Uterus (tissue), 4 donors: ENCODE results near the gene CALN1. TPM values are rescaled to one million over a fixed set of nuclear protein-coding genes. Genes with fewer than 3 reads are reported as not detected.

Experiments
- DNase-seq, 2 donors: peaks; one replicate each; pipeline ENCODE4 v3.0.0-alpha.2; 2019 to 2020
- H3K27ac ChIP-seq, 2 donors: fragments of 200-600 bp; sonication (generic); 1 replicate in 1 of 2; 2 replicates in 1 of 2; pipeline ENCODE4 v1.5.1; 2016 to 2018
- H3K27me3 ChIP-seq, 2 donors: fragments of 200-600 bp; sonication (generic); one replicate each; pipeline ENCODE4 v1.5.1; 2018 to 2019; ENCODE audit warnings: control low read depth in 1 of 2
- H3K36me3 ChIP-seq, 2 donors: fragments of 200-600 bp; sonication (generic); one replicate each; pipeline ENCODE4 v1.5.1; 2019; ENCODE audit warnings: control low read depth in 1 of 2
- H3K4me1 ChIP-seq, 2 donors: fragments of 200-600 bp; sonication (generic); one replicate each; pipeline ENCODE4 v1.5.1; 2018 to 2019; ENCODE audit warnings: control low read depth in 1 of 2
- H3K4me3 ChIP-seq, 2 donors: fragments of 200-600 bp; sonication (generic); 1 replicate in 1 of 2; 2 replicates in 1 of 2; pipeline ENCODE4 v1.5.1; 2018 to 2019; ENCODE audit warnings: mild to moderate bottlenecking in 1 of 2
- H3K9me3 ChIP-seq, 2 donors: fragments of 200-600 bp; sonication (generic); one replicate each; pipeline ENCODE4 v1.5.1; 2019; ENCODE audit warnings: control low read depth in 1 of 2
- CTCF ChIP-seq, 4 experiments: fragments of 200-600 bp in 2 of 4; fragments of 450-650 bp in 2 of 4; sonication (generic) in 2 of 4; IDR thresholded peaks; one replicate each; pipeline ENCODE4 v1.5.1; 2016 to 2019; ENCODE audit warnings: antibody characterized with exemption in 4 of 4, mild to moderate bottlenecking in 2 of 4, moderate library complexity in 1 of 4
- POLR2A ChIP-seq, 2 donors: fragments of 450-650 bp; IDR thresholded peaks; one replicate each; pipeline ENCODE4 v1.6.1; 2016; ENCODE audit warnings: antibody characterized with exemption in 2 of 2, mild to moderate bottlenecking in 1 of 2, moderate library complexity in 1 of 2
- intact Hi-C: fragments of 100-400 bp; cut with DNase I; formaldehyde crosslinking; loops from one replicate; pipeline ENCODE4 v1.15.1; 2023; ENCODE audit warnings: low total_unique reads
- total RNA-seq, 4 donors: library from RNA; depleted of rRNA in 3 of 4; stranded (reverse); fragments of >200 nt in 3 of 4; gene quantifications; one replicate each; pipeline versions ENCODE4 v1.1.0 to v1.2.4, GENCODE V29; 2014 to 2023
- donor health status: DM: yes; HTN: yes; CAD: no.

Gene CALN1
- total RNA-seq, 4 donors from 2014 or later, result 0.49 to 2.3 (median 1.5) TPM; not detected in 1

DNA sequence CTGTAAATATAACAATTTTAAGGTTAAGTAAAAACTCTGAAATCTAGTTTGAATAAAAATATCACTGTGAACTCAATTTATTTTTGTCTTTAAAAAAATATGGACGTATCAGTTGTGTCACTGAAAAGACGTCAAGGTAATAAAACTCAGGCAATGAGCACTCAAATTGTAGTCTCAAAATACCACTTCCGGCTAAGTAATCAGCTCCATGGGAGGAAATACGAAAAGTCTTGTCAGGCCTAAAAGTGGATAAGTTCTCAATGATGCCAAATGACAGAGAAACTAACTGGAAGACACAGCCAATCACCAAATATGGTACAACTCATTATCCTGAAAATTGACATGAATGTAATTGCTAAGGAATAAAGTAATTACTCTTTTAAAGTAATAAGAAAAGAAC, 719 bp downstream of the CALN1 start:
- H3K4me3 ChIP-seq, result no peak overlapping the region
- no peaks in the 10 kb centered on the region for H3K27me3 ChIP-seq
- H3K36me3 ChIP-seq, result no peaks in the 10 kb centered on the region
- H3K4me1 ChIP-seq, result no peaks in the 10 kb centered on the region
- no peak for TF ChIP-seq POLR2A (IDR thresholded peaks at IDR 0.05)
- no peak for TF ChIP-seq CTCF (IDR thresholded peaks at IDR 0.05)
- no peak for DNase-seq
- H3K9me3 ChIP-seq, result no peaks in the 10 kb centered on the region
- no peak overlapping the region for H3K27ac ChIP-seq
- intact Hi-C loops, result no loop called here

DNA sequence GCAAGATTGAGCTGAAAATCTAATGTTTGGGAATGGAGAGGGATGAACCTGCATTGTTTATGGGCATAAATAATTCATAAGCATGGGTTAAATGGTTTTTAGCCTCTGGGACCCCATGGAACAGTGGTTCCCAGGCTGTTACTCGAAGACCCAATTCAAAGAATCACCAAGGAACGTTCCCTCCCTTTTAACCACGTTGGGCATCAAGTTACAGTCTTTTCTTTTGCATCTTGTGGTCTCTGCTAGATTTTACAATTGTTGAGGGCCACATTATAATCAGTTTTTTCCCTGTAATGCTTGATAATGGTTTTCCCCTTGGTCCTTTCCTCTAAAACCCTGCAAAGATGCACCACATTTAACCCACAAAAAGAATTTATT, 2.5 kb downstream of the CALN1 start:
- no peak for TF ChIP-seq POLR2A (IDR thresholded peaks at IDR 0.05)
- TF ChIP-seq CTCF (IDR thresholded peaks at IDR 0.05), result no peak
- no peak for DNase-seq
- no peak overlapping the region for H3K27ac ChIP-seq
- H3K9me3 ChIP-seq, result no peaks in the 10 kb centered on the region
- no peaks in the 10 kb centered on the region for H3K4me1 ChIP-seq
- H3K4me3 ChIP-seq, result no peak overlapping the region
- no peaks in the 10 kb centered on the region for H3K36me3 ChIP-seq
- H3K27me3 ChIP-seq, result no peaks in the 10 kb centered on the region
- intact Hi-C loops, result no loop called here

GRCh38 chr7:72408966-72409637, 3.0 kb downstream of the CALN1 start:
- Histone ChIP-seq H3K27ac (no peak overlapping the region), H3K4me3 (no peak overlapping the region), H3K27me3 (no peaks in the 10 kb centered on the region), H3K4me1 (no peaks in the 10 kb centered on the region), H3K36me3 (no peaks in the 10 kb centered on the region), H3K9me3 (no peaks in the 10 kb centered on the region)
- DNase-seq, result no peak
- TF ChIP-seq POLR2A (IDR thresholded peaks at IDR 0.05) (no peak), CTCF (IDR thresholded peaks at IDR 0.05) (no peak)
- intact Hi-C loops, result no loop called here

DNA sequence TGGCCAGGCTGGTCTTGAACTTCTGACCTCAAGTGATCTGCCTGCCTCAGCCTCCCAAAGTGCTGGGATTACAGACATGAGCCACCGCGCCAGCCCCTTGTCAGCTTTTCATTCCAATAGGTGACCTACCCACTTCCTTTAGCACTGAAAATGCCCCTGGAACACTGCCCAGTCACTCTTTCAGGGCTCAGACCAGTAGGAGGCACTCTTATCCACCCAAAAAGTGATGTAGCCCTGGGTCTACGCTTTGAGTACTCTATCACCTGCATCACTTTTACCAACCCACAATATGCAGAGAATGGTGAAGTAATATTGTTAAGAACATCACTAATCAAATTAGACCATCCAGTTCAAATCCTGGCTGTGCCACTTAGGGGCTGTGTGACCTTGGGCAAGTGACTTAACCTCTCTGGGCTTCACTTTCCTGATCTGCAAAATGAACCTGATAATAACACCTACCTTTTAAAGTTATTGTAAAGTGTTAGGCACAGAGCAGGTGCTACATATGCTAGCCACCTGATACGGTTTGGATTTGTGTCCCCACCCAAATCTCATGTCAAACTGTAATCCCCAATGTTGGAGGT, 5.2 kb downstream of the CALN1 start:
- no peak for DNase-seq
- Histone ChIP-seq H3K4me3 (no peak overlapping the region), H3K9me3 (no peaks in the 10 kb centered on the region), H3K4me1 (no peaks in the 10 kb centered on the region), H3K27me3 (no peaks in the 10 kb centered on the region), H3K36me3 (no peaks in the 10 kb centered on the region), H3K27ac (no peak overlapping the region)
- TF ChIP-seq CTCF (IDR thresholded peaks at IDR 0.05), result no peak
- TF ChIP-seq POLR2A (IDR thresholded peaks at IDR 0.05), result no peak
- intact Hi-C loops, result no loop called here

DNA sequence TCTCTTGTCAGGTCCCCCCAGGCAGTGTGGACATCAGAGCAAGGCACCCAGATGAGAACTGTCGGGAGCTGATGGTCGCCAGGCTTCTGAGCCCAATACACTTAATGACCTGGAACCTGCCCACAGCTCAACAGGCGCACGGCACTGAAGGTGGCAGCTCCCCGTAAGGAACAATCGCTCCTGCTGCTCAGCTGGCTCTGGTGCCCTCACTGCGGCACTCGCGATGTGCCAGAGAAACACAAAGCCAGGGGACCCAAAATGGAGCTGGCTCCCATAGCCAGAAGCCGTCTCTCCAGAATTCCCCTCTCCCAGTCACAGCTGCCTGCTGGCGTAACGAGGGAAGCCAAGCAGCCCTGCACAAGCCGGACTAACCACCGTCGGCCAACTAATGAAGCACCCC, 6.3 kb downstream of the CALN1 start:
- no peak overlapping the region for H3K27ac ChIP-seq
- no peak overlapping the region for H3K4me3 ChIP-seq
- DNase-seq, result no peak
- no peak for TF ChIP-seq CTCF (IDR thresholded peaks at IDR 0.05)
- TF ChIP-seq POLR2A (IDR thresholded peaks at IDR 0.05), result no peak
- H3K9me3 ChIP-seq, result no peaks in the 10 kb centered on the region
- no peaks in the 10 kb centered on the region for H3K4me1 ChIP-seq
- no peaks in the 10 kb centered on the region for H3K27me3 ChIP-seq
- intact Hi-C loops, result no loop called here
- H3K36me3 ChIP-seq, result no peaks in the 10 kb centered on the region
